ENCODE results near the gene LRRC1.

Gene LRRC1

GRCh38 chr6:53929041-53929820 lies 134.4 kb downstream of the LRRC1 start:
- Histone ChIP-seq H3K36me3 (ENCODE audit: insufficient read depth, insufficient read length, low read length) (no peaks in the 10 kb centered on the region), H3K4me3 (ENCODE audit: insufficient read length, low read depth) (no peak overlapping the region), H3K9ac (ENCODE audit: insufficient read length, low read depth) (no peak overlapping the region), H3K9me3 (ENCODE audit: insufficient read depth, low read length) (no peaks in the 10 kb centered on the region), H3K27me3 (ENCODE audit: insufficient read depth, insufficient read length) (no peaks in the 10 kb centered on the region), H3K4me1 (ENCODE audit: insufficient read depth, insufficient read length) (no peaks in the 10 kb centered on the region)
- TF ChIP-seq YY1 (IDR thresholded peaks at IDR 0.05; ENCODE audit: insufficient read depth, insufficient read length), result no peak
- no peak for TF ChIP-seq ZNF274 (IDR thresholded peaks at IDR 0.05; ENCODE audit: low read depth, low read length)
- TF ChIP-seq SUZ12 (IDR thresholded peaks at IDR 0.05; ENCODE audit: extremely low read depth, insufficient read depth, insufficient read length), result no peak
- DNase-seq (ENCODE audit: low read depth, low spot score), result no peak

- TF ChIP-seq SUZ12 (IDR thresholded peaks at IDR 0.05; ENCODE audit: extremely low read depth, insufficient read depth, insufficient read length), result no peak
- no peak for TF ChIP-seq ZNF274 (IDR thresholded peaks at IDR 0.05; ENCODE audit: low read depth, low read length)
- TF ChIP-seq YY1 (IDR thresholded peaks at IDR 0.05; ENCODE audit: insufficient read depth, insufficient read length), result no peak
- H3K9me3 ChIP-seq (ENCODE audit: insufficient read depth, low read length), result no peaks in the 10 kb centered on the region
Measured at GRCh38 chr6:53929821-53930120, 135.0 kb downstream of the LRRC1 start.

GRCh38 chr6:53930330-53930729 lies 135.5 kb downstream of the LRRC1 start:
- TF ChIP-seq SUZ12 (IDR thresholded peaks at IDR 0.05; ENCODE audit: extremely low read depth, insufficient read depth, insufficient read length) (no peak), YY1 (IDR thresholded peaks at IDR 0.05; ENCODE audit: insufficient read depth, insufficient read length) (no peak), ZNF274 (IDR thresholded peaks at IDR 0.05; ENCODE audit: low read depth, low read length) (no peak)
- H3K4me3 ChIP-seq (ENCODE audit: insufficient read length, low read depth), result no peak overlapping the region
- no peaks in the 10 kb centered on the region for H3K9me3 ChIP-seq (ENCODE audit: insufficient read depth, low read length)
- no peaks in the 10 kb centered on the region for H3K36me3 ChIP-seq (ENCODE audit: insufficient read depth, insufficient read length, low read length)
- no peaks in the 10 kb centered on the region for H3K4me1 ChIP-seq (ENCODE audit: insufficient read depth, insufficient read length)
- H3K27me3 ChIP-seq (ENCODE audit: insufficient read depth, insufficient read length), result no peaks in the 10 kb centered on the region
- no peak overlapping the region for H3K9ac ChIP-seq (ENCODE audit: insufficient read length, low read depth)
- DNase-seq (ENCODE audit: low read depth, low spot score), result no peak

More at GRCh38 chr6:53929821-53930120, 135.0 kb downstream of the LRRC1 start:
- Histone ChIP-seq H3K27me3 (ENCODE audit: insufficient read depth, insufficient read length) (no peaks in the 10 kb centered on the region), H3K36me3 (ENCODE audit: insufficient read depth, insufficient read length, low read length) (no peaks in the 10 kb centered on the region), H3K4me1 (ENCODE audit: insufficient read depth, insufficient read length) (no peaks in the 10 kb centered on the region), H3K4me3 (ENCODE audit: insufficient read length, low read depth) (no peak overlapping the region), H3K9ac (ENCODE audit: insufficient read length, low read depth) (no peak overlapping the region)
- no peak for DNase-seq (ENCODE audit: low read depth, low spot score)

GRCh38 chr6:53931086-53931485 lies 136.3 kb downstream of the LRRC1 start:
- no peaks in the 10 kb centered on the region for H3K4me1 ChIP-seq (ENCODE audit: insufficient read depth, insufficient read length)

GRCh38 chr6:53932516-53932915 lies 137.7 kb downstream of the LRRC1 start:
- no peaks in the 10 kb centered on the region for H3K36me3 ChIP-seq (ENCODE audit: insufficient read depth, insufficient read length, low read length)
- H3K9me3 ChIP-seq (ENCODE audit: insufficient read depth, low read length), result no peaks in the 10 kb centered on the region
- H3K4me1 ChIP-seq (ENCODE audit: insufficient read depth, insufficient read length), result no peaks in the 10 kb centered on the region
- no peak overlapping the region for H3K9ac ChIP-seq (ENCODE audit: insufficient read length, low read depth)
- no peak for DNase-seq (ENCODE audit: low read depth, low spot score)
- no peak overlapping the region for H3K4me3 ChIP-seq (ENCODE audit: insufficient read length, low read depth)
- no peaks in the 10 kb centered on the region for H3K27me3 ChIP-seq (ENCODE audit: insufficient read depth, insufficient read length)
- TF ChIP-seq ZNF274 (IDR thresholded peaks at IDR 0.05; ENCODE audit: low read depth, low read length) (no peak), SUZ12 (IDR thresholded peaks at IDR 0.05; ENCODE audit: extremely low read depth, insufficient read depth, insufficient read length) (no peak), YY1 (IDR thresholded peaks at IDR 0.05; ENCODE audit: insufficient read depth, insufficient read length) (no peak)

More at GRCh38 chr6:53931086-53931485, 136.3 kb downstream of the LRRC1 start:
- Histone ChIP-seq H3K36me3 (ENCODE audit: insufficient read depth, insufficient read length, low read length) (no peaks in the 10 kb centered on the region), H3K27me3 (ENCODE audit: insufficient read depth, insufficient read length) (no peaks in the 10 kb centered on the region), H3K4me3 (ENCODE audit: insufficient read length, low read depth) (no peak overlapping the region), H3K9ac (ENCODE audit: insufficient read length, low read depth) (no peak overlapping the region), H3K9me3 (ENCODE audit: insufficient read depth, low read length) (no peaks in the 10 kb centered on the region)
- no peak for DNase-seq (ENCODE audit: low read depth, low spot score)
- TF ChIP-seq SUZ12 (IDR thresholded peaks at IDR 0.05; ENCODE audit: extremely low read depth, insufficient read depth, insufficient read length) (no peak), ZNF274 (IDR thresholded peaks at IDR 0.05; ENCODE audit: low read depth, low read length) (no peak), YY1 (IDR thresholded peaks at IDR 0.05; ENCODE audit: insufficient read depth, insufficient read length) (no peak)

- H3K4me3 ChIP-seq (ENCODE audit: insufficient read length, low read depth), result no peak overlapping the region
- H3K9me3 ChIP-seq (ENCODE audit: insufficient read depth, low read length), result no peaks in the 10 kb centered on the region
- H3K4me1 ChIP-seq (ENCODE audit: insufficient read depth, insufficient read length), result no peaks in the 10 kb centered on the region
- H3K9ac ChIP-seq (ENCODE audit: insufficient read length, low read depth), result no peak overlapping the region
- no peak for DNase-seq (ENCODE audit: low read depth, low spot score)
- TF ChIP-seq ZNF274 (IDR thresholded peaks at IDR 0.05; ENCODE audit: low read depth, low read length) (no peak), YY1 (IDR thresholded peaks at IDR 0.05; ENCODE audit: insufficient read depth, insufficient read length) (no peak), SUZ12 (IDR thresholded peaks at IDR 0.05; ENCODE audit: extremely low read depth, insufficient read depth, insufficient read length) (no peak)
- no peaks in the 10 kb centered on the region for H3K27me3 ChIP-seq (ENCODE audit: insufficient read depth, insufficient read length)
- no peaks in the 10 kb centered on the region for H3K36me3 ChIP-seq (ENCODE audit: insufficient read depth, insufficient read length, low read length)
Measured at GRCh38 chr6:53934023-53934422, 139.2 kb downstream of the LRRC1 start.

- Histone ChIP-seq H3K4me1 (ENCODE audit: insufficient read depth, insufficient read length) (no peaks in the 10 kb centered on the region), H3K9ac (ENCODE audit: insufficient read length, low read depth) (no peak overlapping the region), H3K4me3 (ENCODE audit: insufficient read length, low read depth) (no peak overlapping the region), H3K36me3 (ENCODE audit: insufficient read depth, insufficient read length, low read length) (no peaks in the 10 kb centered on the region), H3K27me3 (ENCODE audit: insufficient read depth, insufficient read length) (no peaks in the 10 kb centered on the region), H3K9me3 (ENCODE audit: insufficient read depth, low read length) (peaks cover 5% of the 10 kb centered on the region; the same call in 1 of the 2 replicates)
- no peak for TF ChIP-seq ZNF274 (IDR thresholded peaks at IDR 0.05; ENCODE audit: low read depth, low read length)
- TF ChIP-seq SUZ12 (IDR thresholded peaks at IDR 0.05; ENCODE audit: extremely low read depth, insufficient read depth, insufficient read length), result no peak
- TF ChIP-seq YY1 (IDR thresholded peaks at IDR 0.05; ENCODE audit: insufficient read depth, insufficient read length), result no peak
- DNase-seq (ENCODE audit: low read depth, low spot score), result no peak
Measured at GRCh38 chr6:53937461-53937860, 142.7 kb downstream of the LRRC1 start.

Measured in NT2/D1 (cell line).